Inflammatory macrophage (primary cell): ENCODE measurements around the gene LRSAM1.
A peak's percentile ranks its signal among the peaks of the same experiment; 100 is the strongest.

Source experiments
- DNase-seq, 2 donors: peaks; one replicate each; pipeline ENCODE4 v3.0.0-alpha.2; 2020 to 2022

LRSAM1 gene

GRCh38 chr9:127537014-127537413, 85.7 kb downstream of the LRSAM1 start:
- DNase-seq = no peak

- DNase-seq = no peak
These were observed 86.5 kb downstream of the LRSAM1 start for GRCh38 chr9:127537792-127538191.

- DNase-seq = no peak
These were observed 87.5 kb downstream of the LRSAM1 start for GRCh38 chr9:127538849-127539258.

- no peak for DNase-seq
These were observed 88.1 kb downstream of the LRSAM1 start for GRCh38 chr9:127539259-127539981.

- no peak for DNase-seq
These were observed 88.8 kb downstream of the LRSAM1 start for GRCh38 chr9:127539982-127540663.

- no peak for DNase-seq
These were observed 89.3 kb downstream of the LRSAM1 start for GRCh38 chr9:127540664-127541041.

GRCh38 chr9:127541176-127541575, 89.9 kb downstream of the LRSAM1 start:
- DNase-seq = no peak

- peak; percentile 66 to 81 for DNase-seq
These were observed 90.6 kb downstream of the LRSAM1 start for GRCh38 chr9:127541865-127542264.

- no peak for DNase-seq
These were observed 91.9 kb downstream of the LRSAM1 start for GRCh38 chr9:127543221-127543620.

- DNase-seq = no peak
These were observed 92.7 kb downstream of the LRSAM1 start for GRCh38 chr9:127543973-127544533.

GRCh38 chr9:127545196-127546124, 94.2 kb downstream of the LRSAM1 start:
- peak; percentile 36 to 64 for DNase-seq

- no peak for DNase-seq
These were observed 95.0 kb downstream of the LRSAM1 start for GRCh38 chr9:127546125-127546832.

- peak in 1 of 2 donors; percentile 34 for DNase-seq
These were observed 97.1 kb downstream of the LRSAM1 start for GRCh38 chr9:127548352-127548881.

- no peak for DNase-seq
These were observed 97.9 kb downstream of the LRSAM1 start for GRCh38 chr9:127549218-127549617.

- no peak for DNase-seq
These were observed 98.4 kb downstream of the LRSAM1 start for GRCh38 chr9:127549751-127550150.

GRCh38 chr9:127550282-127550681, 99.0 kb downstream of the LRSAM1 start:
- no peak for DNase-seq

- DNase-seq = peak; percentile 22 to 40
These were observed 99.4 kb downstream of the LRSAM1 start for GRCh38 chr9:127550751-127551150.
